HFFc6 (cell line): ENCODE results near the gene PARD3. TPM values are rescaled to one million over a fixed set of nuclear protein-coding genes. Genes with fewer than 3 reads are reported as not detected.

Experiments
- DNase-seq: peaks from one replicate; pipeline ENCODE4 v3.0.0-alpha.2; 2018
- H3K27ac Mint-ChIP-seq: 2 replicates; pipeline ENCODE4 v1.8.0; 2020; ENCODE audit warnings: mild to moderate bottlenecking, mixed read lengths
- H3K27me3 Mint-ChIP-seq: 2 replicates; pipeline ENCODE4 v1.8.0; 2021; ENCODE audit warnings: mild to moderate bottlenecking, moderate library complexity, mixed read lengths; ENCODE audit not compliant: insufficient read depth
- H3K36me3 Mint-ChIP-seq: 2 replicates; pipeline ENCODE4 v1.8.0; 2021; ENCODE audit warnings: low read depth, mixed read lengths
- H3K4me1 Mint-ChIP-seq: 2 replicates; pipeline ENCODE4 v1.8.0; 2020; ENCODE audit warnings: low read depth, mixed read lengths
- H3K4me3 Mint-ChIP-seq: 2 replicates; pipeline ENCODE4 v1.8.0; 2020; ENCODE audit warnings: mild to moderate bottlenecking, moderate library complexity, mixed read lengths
- H3K9me3 Mint-ChIP-seq: 2 replicates; pipeline ENCODE4 v1.8.0; 2020; ENCODE audit warnings: mild to moderate bottlenecking, mixed read lengths
- CTCF ChIP-seq: fragments of 200-600 bp; sonication (generic); IDR thresholded peaks from 2 replicates; pipeline ENCODE4 v1.5.0; 2021; ENCODE audit warnings: antibody characterized with exemption, mild to moderate bottlenecking
- total RNA-seq, 6 experiments: library from RNA; stranded (reverse); fragmentation: NEBNext Ultra II Directional; extraction: Animal tissue kit (Norgen Biotek cat#: 25700); gene quantifications; 2 replicates in 1 of 6; 3 replicates in 5 of 6; pipeline ENCODE4 v1.2.3, GENCODE V29; 2021

Gene PARD3
- total RNA-seq, 6 experiments from 2014 or later = 19.9 to 24.3 (median 23.1) TPM

- Mint-ChIP-seq H3K4me1 (peaks cover 68% of the 10 kb centered on the region), H3K4me3 (no peak overlapping the region), H3K27me3 (no peaks in the 10 kb centered on the region), H3K36me3 (no peaks in the 10 kb centered on the region), H3K27ac (no peak overlapping the region), H3K9me3 (no peaks in the 10 kb centered on the region)
- no peak for DNase-seq
- no peak for TF ChIP-seq CTCF
These were observed 95.3 kb downstream of the PARD3 start for GRCh38 chr10:34719746-34720145.

- no peak for DNase-seq
- no peak overlapping the region for H3K4me3 Mint-ChIP-seq
- TF ChIP-seq CTCF = no peak
- H3K4me1 Mint-ChIP-seq = peaks cover 66% of the 10 kb centered on the region
- no peaks in the 10 kb centered on the region for H3K27me3 Mint-ChIP-seq
- H3K36me3 Mint-ChIP-seq = no peaks in the 10 kb centered on the region
- H3K9me3 Mint-ChIP-seq = no peaks in the 10 kb centered on the region
- no peak overlapping the region for H3K27ac Mint-ChIP-seq
These were observed 95.8 kb downstream of the PARD3 start for GRCh38 chr10:34719328-34719727.

- no peak overlapping the region for H3K4me3 Mint-ChIP-seq
- no peaks in the 10 kb centered on the region for H3K9me3 Mint-ChIP-seq
- H3K27ac Mint-ChIP-seq = no peak overlapping the region
- TF ChIP-seq CTCF = no peak
- peaks cover 64% of the 10 kb centered on the region for H3K4me1 Mint-ChIP-seq
- no peaks in the 10 kb centered on the region for H3K27me3 Mint-ChIP-seq
- DNase-seq = no peak
- H3K36me3 Mint-ChIP-seq = no peaks in the 10 kb centered on the region
These were observed 97.7 kb downstream of the PARD3 start for GRCh38 chr10:34717429-34717828.

- no peak overlapping the region for H3K27ac Mint-ChIP-seq
- no peak overlapping the region for H3K4me3 Mint-ChIP-seq
- H3K27me3 Mint-ChIP-seq = no peaks in the 10 kb centered on the region
- no peaks in the 10 kb centered on the region for H3K9me3 Mint-ChIP-seq
- no peaks in the 10 kb centered on the region for H3K36me3 Mint-ChIP-seq
- no peak for DNase-seq
- H3K4me1 Mint-ChIP-seq = peaks cover 60% of the 10 kb centered on the region
- no peak for TF ChIP-seq CTCF
These were observed 98.1 kb downstream of the PARD3 start for GRCh38 chr10:34716958-34717357.

GRCh38 chr10:34716234-34716633, 98.9 kb downstream of the PARD3 start:
- Mint-ChIP-seq H3K27ac (no peak overlapping the region), H3K9me3 (no peaks in the 10 kb centered on the region)

More at GRCh38 chr10:34716234-34716633, 98.9 kb downstream of the PARD3 start:
- H3K4me3 Mint-ChIP-seq = no peak overlapping the region
- DNase-seq = no peak
- TF ChIP-seq CTCF = no peak
- H3K4me1 Mint-ChIP-seq = peaks cover 54% of the 10 kb centered on the region
- H3K27me3 Mint-ChIP-seq = no peaks in the 10 kb centered on the region
- H3K36me3 Mint-ChIP-seq = no peaks in the 10 kb centered on the region
